GM12878 (cell line): ENCODE measurements around the gene UACA.

ENCODE experiments used
- CHD2 ChIP-seq: IDR thresholded peaks from 2 replicates; pipeline ENCODE4 v1.6.1; 2011; ENCODE audit warnings: low read depth, low read length, improper control_type of control experiment, borderline replicate concordance
- JUNB ChIP-seq: IDR thresholded peaks from 2 replicates; pipeline ENCODE4 v1.6.1; 2016; ENCODE audit warnings: antibody characterized with exemption, mild to moderate bottlenecking
- POLR2A ChIP-seq: IDR thresholded peaks from 2 replicates; pipeline ENCODE4 v1.6.1; 2011; ENCODE audit warnings: low read depth, mild to moderate bottlenecking, low read length
- RFX5 ChIP-seq: IDR thresholded peaks from 2 replicates; pipeline ENCODE4 v1.6.1; 2011; ENCODE audit warnings: low read depth, low read length, improper control_type of control experiment
- SIX5 ChIP-seq: IDR thresholded peaks from 2 replicates; pipeline ENCODE4 v1.6.1; 2011; ENCODE audit warnings: mild to moderate bottlenecking, low read depth, low read length, moderate library complexity; ENCODE audit not compliant: severe bottlenecking
- SUZ12 ChIP-seq: fragments of 200-600 bp; sonication (generic); IDR thresholded peaks from one replicate; pipeline ENCODE4 v1.6.1; 2018; ENCODE audit warnings: antibody characterized with exemption, mild to moderate bottlenecking; ENCODE audit not compliant: unreplicated experiment
- TCF12 ChIP-seq: IDR thresholded peaks from 2 replicates; pipeline ENCODE4 v1.6.1; 2011; ENCODE audit warnings: low read depth, mild to moderate bottlenecking, low read length
- TF ChIP-seq, protein P1 (sequence below): IDR thresholded peaks from 2 replicates; pipeline ENCODE4 v1.6.1; 2011; ENCODE audit warnings: low read depth, low read length, improper control_type of control experiment, borderline replicate concordance
- TF ChIP-seq, protein P2 (sequence below), 3 experiments: IDR thresholded peaks in 2 of 3; conservative IDR thresholded peaks in 1 of 3; 2 replicates each; pipeline ENCODE4 v1.5.1; 2011; ENCODE audit warnings: low read depth in 3 of 3, low read length in 3 of 3, mild to moderate bottlenecking in 3 of 3, control low read depth in 2 of 3, moderate library complexity in 2 of 3, inconsistent platforms in 1 of 3, mixed read lengths in 1 of 3; ENCODE audit not compliant: control insufficient read depth in 2 of 3, insufficient read depth in 1 of 3; ENCODE audit errors: extremely low read depth in 1 of 3
- TF ChIP-seq, protein P3 (sequence below): fragments of 450-650 bp; IDR thresholded peaks from 2 replicates; pipeline ENCODE4 v1.6.1; 2016; ENCODE audit warnings: mild to moderate bottlenecking

GRCh38 chr15:70775160-70775559 is 11.8 kb upstream of the UACA start:
- TF ChIP-seq TCF12, result no peak
- TF ChIP-seq, protein P1, sequence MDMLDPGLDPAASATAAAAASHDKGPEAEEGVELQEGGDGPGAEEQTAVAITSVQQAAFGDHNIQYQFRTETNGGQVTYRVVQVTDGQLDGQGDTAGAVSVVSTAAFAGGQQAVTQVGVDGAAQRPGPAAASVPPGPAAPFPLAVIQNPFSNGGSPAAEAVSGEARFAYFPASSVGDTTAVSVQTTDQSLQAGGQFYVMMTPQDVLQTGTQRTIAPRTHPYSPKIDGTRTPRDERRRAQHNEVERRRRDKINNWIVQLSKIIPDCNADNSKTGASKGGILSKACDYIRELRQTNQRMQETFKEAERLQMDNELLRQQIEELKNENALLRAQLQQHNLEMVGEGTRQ, result no peak
- TF ChIP-seq SIX5, result no peak
- TF ChIP-seq, protein P2, sequence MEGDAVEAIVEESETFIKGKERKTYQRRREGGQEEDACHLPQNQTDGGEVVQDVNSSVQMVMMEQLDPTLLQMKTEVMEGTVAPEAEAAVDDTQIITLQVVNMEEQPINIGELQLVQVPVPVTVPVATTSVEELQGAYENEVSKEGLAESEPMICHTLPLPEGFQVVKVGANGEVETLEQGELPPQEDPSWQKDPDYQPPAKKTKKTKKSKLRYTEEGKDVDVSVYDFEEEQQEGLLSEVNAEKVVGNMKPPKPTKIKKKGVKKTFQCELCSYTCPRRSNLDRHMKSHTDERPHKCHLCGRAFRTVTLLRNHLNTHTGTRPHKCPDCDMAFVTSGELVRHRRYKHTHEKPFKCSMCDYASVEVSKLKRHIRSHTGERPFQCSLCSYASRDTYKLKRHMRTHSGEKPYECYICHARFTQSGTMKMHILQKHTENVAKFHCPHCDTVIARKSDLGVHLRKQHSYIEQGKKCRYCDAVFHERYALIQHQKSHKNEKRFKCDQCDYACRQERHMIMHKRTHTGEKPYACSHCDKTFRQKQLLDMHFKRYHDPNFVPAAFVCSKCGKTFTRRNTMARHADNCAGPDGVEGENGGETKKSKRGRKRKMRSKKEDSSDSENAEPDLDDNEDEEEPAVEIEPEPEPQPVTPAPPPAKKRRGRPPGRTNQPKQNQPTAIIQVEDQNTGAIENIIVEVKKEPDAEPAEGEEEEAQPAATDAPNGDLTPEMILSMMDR (IDR thresholded peaks at IDR 0.05 in 2 of 3, conservative IDR thresholded peaks at IDR 0.05 in 1 of 3; ENCODE audit: control insufficient read depth in 2 of 3, extremely low read depth in 1 of 3, insufficient read depth in 1 of 3, low read depth in 3 of 3, low read length in 3 of 3), result no peak
- TF ChIP-seq JUNB, result no peak
- TF ChIP-seq, protein P3, sequence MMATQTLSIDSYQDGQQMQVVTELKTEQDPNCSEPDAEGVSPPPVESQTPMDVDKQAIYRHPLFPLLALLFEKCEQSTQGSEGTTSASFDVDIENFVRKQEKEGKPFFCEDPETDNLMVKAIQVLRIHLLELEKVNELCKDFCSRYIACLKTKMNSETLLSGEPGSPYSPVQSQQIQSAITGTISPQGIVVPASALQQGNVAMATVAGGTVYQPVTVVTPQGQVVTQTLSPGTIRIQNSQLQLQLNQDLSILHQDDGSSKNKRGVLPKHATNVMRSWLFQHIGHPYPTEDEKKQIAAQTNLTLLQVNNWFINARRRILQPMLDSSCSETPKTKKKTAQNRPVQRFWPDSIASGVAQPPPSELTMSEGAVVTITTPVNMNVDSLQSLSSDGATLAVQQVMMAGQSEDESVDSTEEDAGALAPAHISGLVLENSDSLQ, result no peak
- no peak for TF ChIP-seq CHD2
- TF ChIP-seq RFX5, result no peak
- TF ChIP-seq POLR2A, result no peak
- no peak for TF ChIP-seq SUZ12
